ENCODE measurements around the gene PDZK1IP1. TPM values are rescaled to one million over a fixed set of nuclear protein-coding genes. Genes with fewer than 3 reads are reported as not detected.
"Not testable (repeated sequence)": the region's sequence is repeated elsewhere in the genome, so short reads cannot be mapped to it uniquely, and the experiment has no call there.

The PDZK1IP1 gene
- total and polyA plus RNA-seq, 9 donors, result 0.36 to 66.1 (median 0.61) TPM; not detected in 2

DNA sequence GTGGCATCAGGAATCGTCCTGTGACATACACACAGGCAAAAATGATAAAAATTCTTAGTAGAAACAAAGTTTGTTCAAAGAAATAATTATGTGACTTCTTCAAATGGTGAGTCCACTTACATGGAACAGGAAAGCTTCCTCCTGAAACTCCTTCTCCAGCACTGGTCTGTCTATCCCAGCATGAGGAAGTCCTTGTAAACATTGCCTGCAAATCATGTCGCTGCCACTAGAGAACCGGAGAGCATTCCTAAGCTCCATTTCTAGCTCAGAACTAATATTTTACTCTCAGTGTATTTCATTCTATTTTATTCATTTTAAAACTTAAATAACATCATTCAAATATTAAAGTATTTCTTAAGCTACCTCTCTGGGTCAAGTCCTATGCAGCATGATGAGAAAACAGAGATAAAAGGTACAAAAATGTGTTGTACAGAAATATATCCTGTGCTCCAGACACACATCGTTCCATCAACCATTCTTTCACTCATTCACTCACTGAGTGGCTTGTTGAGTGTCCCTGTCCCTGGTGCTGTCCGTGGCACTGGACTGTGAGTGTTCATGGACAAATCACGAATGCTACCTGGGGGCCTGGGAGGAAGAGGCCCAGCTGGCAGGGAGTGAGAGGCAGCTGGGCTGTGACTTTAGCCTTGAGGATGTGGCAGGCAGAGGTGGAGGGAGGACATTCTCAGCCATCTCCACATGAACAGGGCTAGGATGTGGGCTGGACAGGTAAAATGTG is 42.6 kb downstream of the PDZK1IP1 start:
- Histone ChIP-seq H3K4me1 (ENCODE audit: insufficient read depth) (no peaks in the 10 kb centered on the region), H3K36me3 (no peaks in the 10 kb centered on the region), H3K27me3 (no peaks in the 10 kb centered on the region), H3K27ac (no peak overlapping the region), H3K4me3 (no peak overlapping the region), H3K9me3 (no peaks in the 10 kb centered on the region)
- DNase-seq, result no peak
- WGBS, 3 donors, result 34 to 46% (median 34%) methylated on average over 6 of the region's 6 CpGs
- intact Hi-C loops (cut with DNase I), result no loop called here
- TF ChIP-seq EP300 (IDR thresholded peaks at IDR 0.05) (no peak), CTCF (IDR thresholded peaks at IDR 0.05) (no peak), POLR2A (IDR thresholded peaks at IDR 0.05) (no peak)

DNA sequence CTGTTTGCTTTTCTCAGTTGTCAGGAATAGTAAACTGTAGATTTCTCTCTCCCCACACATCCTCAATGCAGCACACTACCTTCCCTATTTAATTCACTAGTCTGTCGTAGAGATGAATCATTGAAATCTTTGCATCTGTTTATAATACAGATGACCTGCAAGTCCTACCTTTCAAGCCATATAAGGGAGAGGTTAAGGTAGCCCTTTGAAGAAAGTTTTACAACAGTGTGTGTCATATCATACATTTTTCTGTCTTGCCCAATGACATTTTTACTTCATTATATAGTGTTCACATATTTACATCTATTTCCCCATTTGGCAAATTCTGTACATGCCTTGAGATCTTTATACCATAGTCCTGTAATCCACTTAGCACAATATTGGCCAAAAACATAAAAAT is 43.3 kb downstream of the PDZK1IP1 start:
- H3K4me3 ChIP-seq; H3K9me3 ChIP-seq; H3K4me1 ChIP-seq (ENCODE audit: insufficient read depth); intact Hi-C loops (cut with DNase I); H3K27me3 ChIP-seq; DNase-seq; H3K36me3 ChIP-seq; H3K27ac ChIP-seq: not testable (repeated sequence)
- WGBS, 3 donors, result 0 to 59% (median 0%) methylated on average over 1 of the region's 1 CpG

DNA sequence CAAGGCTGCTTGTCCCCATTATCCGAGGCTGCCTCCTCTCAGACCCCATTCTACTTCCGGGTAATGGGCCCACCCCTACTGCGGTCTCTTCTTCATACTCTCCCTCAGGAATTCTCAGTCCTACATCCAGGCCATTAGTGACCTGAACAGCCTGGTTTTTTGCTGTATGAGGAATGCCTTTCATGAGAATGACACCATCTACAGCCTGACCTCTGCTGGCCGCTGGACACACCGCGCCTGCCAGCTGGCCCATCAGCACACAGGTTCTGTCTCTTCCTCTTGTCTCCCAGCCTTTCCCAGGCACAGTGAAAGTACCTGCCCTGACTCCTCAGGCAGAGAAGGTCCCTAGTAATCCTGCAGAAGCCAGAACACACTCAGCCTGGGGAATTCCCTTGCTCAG is 46.2 kb downstream of the PDZK1IP1 start:
- intact Hi-C loops (cut with DNase I); H3K4me1 ChIP-seq (ENCODE audit: insufficient read depth); H3K27ac ChIP-seq; H3K27me3 ChIP-seq; H3K36me3 ChIP-seq; H3K9me3 ChIP-seq; H3K4me3 ChIP-seq; DNase-seq: not testable (repeated sequence)
- WGBS, 3 donors, result 46 to 71% (median 61%) methylated on average over 6 of the region's 6 CpGs

DNA sequence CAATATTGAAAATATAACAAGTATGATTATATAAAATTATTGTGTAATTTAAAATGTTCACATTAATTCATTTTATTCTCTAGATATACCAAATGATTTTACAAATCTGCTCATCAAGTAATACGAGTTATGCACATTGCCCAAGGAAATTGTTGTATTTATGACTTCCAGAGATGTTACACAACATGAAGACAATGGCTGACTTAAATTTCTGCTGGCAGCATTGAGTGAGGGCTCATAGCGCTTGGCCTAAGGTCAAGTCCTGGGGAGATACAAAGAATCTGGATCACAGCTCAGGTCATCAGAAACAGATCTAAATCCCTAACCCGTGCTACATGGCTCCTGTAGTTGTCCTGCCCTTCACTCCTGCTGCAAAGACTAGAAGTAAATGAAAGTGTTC is 49.5 kb downstream of the PDZK1IP1 start:
- DNase-seq; H3K36me3 ChIP-seq; H3K27me3 ChIP-seq; H3K4me3 ChIP-seq; H3K27ac ChIP-seq; H3K9me3 ChIP-seq; H3K4me1 ChIP-seq (ENCODE audit: insufficient read depth); intact Hi-C loops (cut with DNase I): not testable (repeated sequence)
- WGBS, 3 donors, result 68 to 84% (median 71%) methylated on average over 3 of the region's 3 CpGs

DNA sequence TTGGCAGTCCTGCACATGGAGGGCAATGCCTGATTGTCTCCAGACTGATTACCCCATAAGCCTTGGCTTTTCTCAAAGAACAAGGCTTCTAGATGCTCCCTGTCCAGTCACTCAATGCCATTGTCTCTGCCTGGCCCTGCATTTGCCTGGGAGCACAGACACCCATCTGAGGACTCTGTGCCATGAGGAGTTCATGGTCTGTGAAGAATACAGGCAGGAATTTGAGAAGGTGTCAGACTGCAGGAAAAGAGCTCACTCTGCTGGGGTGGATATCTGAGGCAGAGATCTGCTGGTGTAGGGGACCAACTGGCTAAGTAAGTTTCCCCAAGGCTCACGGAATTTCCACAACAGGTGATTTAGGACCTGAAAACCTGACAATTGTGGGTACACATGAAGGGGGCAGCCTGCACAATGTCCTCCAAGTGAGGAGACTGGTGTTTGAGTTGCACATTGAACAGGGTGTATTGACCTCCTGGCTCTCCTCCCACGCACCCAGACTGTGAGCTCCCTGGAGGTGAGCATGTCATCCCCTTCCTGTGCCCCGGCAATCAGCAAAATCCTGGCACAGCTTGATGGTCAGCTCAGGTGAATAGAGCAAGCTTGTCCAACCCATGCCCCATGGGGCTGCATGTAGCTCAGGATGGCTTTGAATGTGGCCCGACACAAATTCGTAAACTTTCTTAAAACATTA is 51.8 kb downstream of the PDZK1IP1 start:
- H3K4me1 ChIP-seq (ENCODE audit: insufficient read depth), result no peaks in the 10 kb centered on the region
- TF ChIP-seq CTCF (IDR thresholded peaks at IDR 0.05), result no peak
- no peak for TF ChIP-seq EP300 (IDR thresholded peaks at IDR 0.05)
- no peak for TF ChIP-seq POLR2A (IDR thresholded peaks at IDR 0.05)
- 68 to 87% (median 82%) methylated on average over 5 of the region's 5 CpGs for WGBS, 3 donors
- no peak overlapping the region for H3K27ac ChIP-seq
- no peaks in the 10 kb centered on the region for H3K36me3 ChIP-seq
- H3K9me3 ChIP-seq, result no peaks in the 10 kb centered on the region
- no peak for DNase-seq
- intact Hi-C loops (cut with DNase I), result no loop called here
- H3K4me3 ChIP-seq, result no peak overlapping the region
- H3K27me3 ChIP-seq, result no peaks in the 10 kb centered on the region

DNA sequence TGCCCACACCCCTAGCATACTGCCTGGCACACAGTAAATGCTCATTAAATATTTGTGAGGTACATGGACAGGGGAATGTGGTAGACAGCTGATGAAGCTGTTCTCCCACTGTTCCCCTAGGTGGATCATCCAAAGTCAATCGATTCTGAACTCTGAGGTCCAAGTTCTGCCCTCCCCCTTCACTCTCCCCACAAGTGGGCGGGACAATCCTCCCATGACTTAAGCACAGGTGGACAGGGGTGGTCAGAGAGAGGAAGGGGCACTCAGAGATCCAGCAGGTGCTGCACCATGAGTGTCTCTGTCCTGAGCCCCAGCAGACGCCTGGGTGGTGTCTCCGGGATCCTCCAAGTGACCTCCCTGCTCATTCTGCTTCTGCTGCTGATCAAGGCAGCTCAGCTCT is 52.6 kb downstream of the PDZK1IP1 start, which contains the start of gene CYP4A22:
Gene CYP4A22 (plus strand): TSS at position 244 of the 400 bp plus-strand sequence. CDS start 45 bp downstream, at position 289.
- TF ChIP-seq POLR2A (IDR thresholded peaks at IDR 0.05) (no peak), EP300 (IDR thresholded peaks at IDR 0.05) (no peak), CTCF (IDR thresholded peaks at IDR 0.05) (no peak)
- Histone ChIP-seq H3K27ac (no peak within 1 kb of the TSS), H3K4me3 (no peak within 1 kb of the TSS), H3K27me3 (no peaks in the 10 kb centered on the region), H3K4me1 (ENCODE audit: insufficient read depth) (no peaks in the 10 kb centered on the region), H3K9me3 (no peaks in the 10 kb centered on the region), H3K36me3 (no peaks in the 10 kb centered on the region)
- no peak for DNase-seq
- intact Hi-C loops (cut with DNase I), result no loop called here
- WGBS, 3 donors, result 76 to 87% (median 77%) methylated on average over 4 of the region's 4 CpGs
